CD4-positive, alpha-beta T cell (primary cell): ENCODE results near the gene FMNL3. TPM values are rescaled to one million over a fixed set of nuclear protein-coding genes. Genes with fewer than 3 reads are reported as not detected.

ENCODE experiments used
- ATAC-seq: fragments of 200-7000 bp; cut with Tn5 transposase; one replicate; pipeline ENCODE4 v1.10.0; 2022; ENCODE audit warnings: mild to moderate bottlenecking; ENCODE audit not compliant: poor library complexity
- CTCF ChIA-PET: fragments of 350-600 bp; sonication (Branson Sonifier 250); formaldehyde crosslinking; loops from one replicate; lab custom pipeline; 2021; ENCODE audit warnings: antibody characterized with exemption, inconsistent platforms; lab: Charles Lee
- POLR2A ChIA-PET: fragments of 350-600 bp; sonication (Branson Sonifier 250); formaldehyde crosslinking; loops from one replicate; lab custom pipeline; 2021; ENCODE audit warnings: antibody characterized with exemption, inconsistent platforms; lab: Charles Lee
- DNase-seq, 14 experiments: peaks; one replicate each; pipeline ENCODE4 v3.0.0-alpha.2; 2013 to 2020; ENCODE audit warnings: mixed read lengths in 2 of 14
- H3K27ac ChIP-seq, 2 donors: one replicate each; pipeline versions ENCODE4 v1.5.1 to v1.7.0; 2013; ENCODE audit warnings: low read length in 2 of 2, low read depth in 1 of 2, mild to moderate bottlenecking in 1 of 2
- H3K27me3 ChIP-seq, 2 experiments: 1 replicate in 1 of 2; 2 replicates in 1 of 2; pipeline versions ENCODE4 v1.6.1 to v1.7.0; 2013; ENCODE audit warnings: low read length in 2 of 2, control low read depth in 1 of 2, mild to moderate bottlenecking in 1 of 2, moderate library complexity in 1 of 2; ENCODE audit not compliant: insufficient read depth in 2 of 2, control insufficient read depth in 1 of 2
- H3K36me3 ChIP-seq: one replicate; pipeline ENCODE4 v1.6.1; 2013; ENCODE audit warnings: low read length, control low read depth; ENCODE audit not compliant: insufficient read depth
- H3K4me1 ChIP-seq: one replicate; pipeline ENCODE4 v1.6.1; 2013; ENCODE audit warnings: low read length, control low read depth; ENCODE audit not compliant: insufficient read depth
- H3K4me3 ChIP-seq: one replicate; pipeline ENCODE4 v1.5.1; 2013; ENCODE audit warnings: mild to moderate bottlenecking, low read length, moderate library complexity
- H3K9me3 ChIP-seq, 2 experiments: 1 replicate in 1 of 2; 2 replicates in 1 of 2; pipeline versions ENCODE4 v1.6.1 to v1.7.0; 2013; ENCODE audit warnings: low read length in 2 of 2, mild to moderate bottlenecking in 2 of 2, control low read depth in 1 of 2, moderate library complexity in 1 of 2; ENCODE audit not compliant: control insufficient read depth in 1 of 2, insufficient read depth in 1 of 2
- H3K27ac Mint-ChIP-seq: one replicate; pipeline ENCODE4 v1.8.0; 2020; ENCODE audit warnings: mixed read lengths
- H3K27me3 Mint-ChIP-seq: one replicate; pipeline ENCODE4 v1.8.0; 2021; ENCODE audit warnings: mixed read lengths
- H3K36me3 Mint-ChIP-seq: one replicate; pipeline ENCODE4 v1.8.0; 2021; ENCODE audit warnings: low read depth, mixed read lengths
- H3K4me1 Mint-ChIP-seq: one replicate; pipeline ENCODE4 v1.8.0; 2021; ENCODE audit warnings: low read depth, mixed read lengths
- H3K4me3 Mint-ChIP-seq: one replicate; pipeline ENCODE4 v1.8.0; 2020; ENCODE audit warnings: mild to moderate bottlenecking, mixed read lengths
- H3K9me3 Mint-ChIP-seq: one replicate; pipeline ENCODE4 v1.8.0; 2020; ENCODE audit warnings: mixed read lengths
- intact Hi-C, 2 experiments: fragments of 100-400 bp; cut with DNase I in 1 of 2; cut with micrococcal nuclease in 1 of 2; formaldehyde crosslinking; loops; one replicate each; pipeline versions ENCODE4 v1.15.1 to v1.9.0; 2023 to 2025; cut with DNase I, micrococcal nuclease
- total RNA-seq, 174 experiments: library from RNA in 2 of 174; stranded (reverse) in 2 of 174; gene quantifications; one replicate each; pipeline ENCODE4 v1.2.3 and lab custom pipeline; 2021 to 2026
- TF ChIP-seq, protein P1 (sequence below): fragments of 200-600 bp; IDR thresholded peaks from one replicate; pipeline ENCODE4 v1.8.0; 2022; ENCODE audit warnings: antibody characterized with exemption, mild to moderate bottlenecking

Gene FMNL3
- total RNA-seq, 2 experiments from 2014 or later: 33.3 to 34.8 TPM

DNA sequence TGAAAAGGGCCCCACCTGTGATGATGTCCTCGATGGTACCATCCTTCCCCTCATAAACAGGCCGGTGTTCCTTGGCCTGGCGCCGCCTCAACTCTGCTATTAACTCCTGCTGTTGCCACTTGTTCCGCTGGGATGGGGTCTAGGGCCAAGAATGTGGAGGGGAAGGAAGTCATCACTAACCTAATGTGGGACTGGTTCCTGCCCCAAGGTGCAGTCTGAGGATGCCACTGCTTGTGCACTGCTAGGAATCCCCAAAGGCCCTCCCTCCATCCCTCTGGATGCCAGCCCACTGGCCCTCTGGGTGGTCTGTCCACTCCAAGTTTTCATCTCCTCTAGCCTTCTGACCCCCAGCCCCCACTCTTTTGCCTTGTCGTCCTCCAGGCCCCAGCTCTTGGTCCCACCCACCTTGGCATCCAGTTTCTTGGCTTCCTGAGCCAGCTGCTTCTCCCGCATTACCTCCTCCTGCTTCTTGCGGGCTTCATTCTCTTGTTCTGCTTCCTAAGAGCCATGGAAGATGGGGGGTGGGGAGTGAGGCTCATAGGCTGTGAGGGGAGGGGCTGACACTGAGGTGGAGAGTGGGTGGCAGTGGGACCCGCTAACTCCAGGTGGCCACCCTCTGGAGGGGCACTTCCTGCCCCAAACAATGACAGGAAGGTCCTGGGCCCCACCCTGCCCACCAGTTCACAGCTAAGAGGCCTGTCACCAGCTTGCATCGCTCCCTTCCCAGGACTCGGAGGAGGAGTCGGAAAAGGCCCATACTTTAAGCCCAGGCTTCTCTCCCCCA is 60.1 kb downstream of the FMNL3 start:
- H3K9me3 ChIP-seq: no peaks in the 10 kb centered on the region
- peaks cover 42% of the 10 kb centered on the region for H3K4me1 Mint-ChIP-seq
- no peak overlapping the region for H3K4me3 Mint-ChIP-seq
- H3K27ac Mint-ChIP-seq: peak overlapping the region; percentile 78
- H3K9me3 Mint-ChIP-seq: no peaks in the 10 kb centered on the region
- H3K4me3 ChIP-seq: no peak overlapping the region
- intact Hi-C loops: loop anchor here in 1 of 2 experiments (5.0 kb wide), 1 partner anchor 190 kb away; no protein-coding TSS in a partner anchor
- no peak for ATAC-seq
- TF ChIP-seq, protein P1, sequence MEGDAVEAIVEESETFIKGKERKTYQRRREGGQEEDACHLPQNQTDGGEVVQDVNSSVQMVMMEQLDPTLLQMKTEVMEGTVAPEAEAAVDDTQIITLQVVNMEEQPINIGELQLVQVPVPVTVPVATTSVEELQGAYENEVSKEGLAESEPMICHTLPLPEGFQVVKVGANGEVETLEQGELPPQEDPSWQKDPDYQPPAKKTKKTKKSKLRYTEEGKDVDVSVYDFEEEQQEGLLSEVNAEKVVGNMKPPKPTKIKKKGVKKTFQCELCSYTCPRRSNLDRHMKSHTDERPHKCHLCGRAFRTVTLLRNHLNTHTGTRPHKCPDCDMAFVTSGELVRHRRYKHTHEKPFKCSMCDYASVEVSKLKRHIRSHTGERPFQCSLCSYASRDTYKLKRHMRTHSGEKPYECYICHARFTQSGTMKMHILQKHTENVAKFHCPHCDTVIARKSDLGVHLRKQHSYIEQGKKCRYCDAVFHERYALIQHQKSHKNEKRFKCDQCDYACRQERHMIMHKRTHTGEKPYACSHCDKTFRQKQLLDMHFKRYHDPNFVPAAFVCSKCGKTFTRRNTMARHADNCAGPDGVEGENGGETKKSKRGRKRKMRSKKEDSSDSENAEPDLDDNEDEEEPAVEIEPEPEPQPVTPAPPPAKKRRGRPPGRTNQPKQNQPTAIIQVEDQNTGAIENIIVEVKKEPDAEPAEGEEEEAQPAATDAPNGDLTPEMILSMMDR: no peak
- H3K4me1 ChIP-seq: peaks cover 31% of the 10 kb centered on the region
- no peaks in the 10 kb centered on the region for H3K27me3 ChIP-seq
- no peaks in the 10 kb centered on the region for H3K27me3 Mint-ChIP-seq
- peaks cover 57% of the 10 kb centered on the region for H3K36me3 ChIP-seq
- CTCF ChIA-PET: interaction anchor here (0.8 to 2.0 kb wide), 5 partner anchors 10 to 94 kb away, joined by 3 to 6 read pairs (median 5); partner anchors contain the start of gene TMBIM6
- no peak for DNase-seq
- no peak overlapping the region for H3K27ac ChIP-seq
- H3K36me3 Mint-ChIP-seq: peaks cover 80% of the 10 kb centered on the region
- POLR2A ChIA-PET: interaction anchor here (0.7 to 5.3 kb wide), 5 partner anchors 10 to 94 kb away, joined by 3 to 36 read pairs (median 11); partner anchors contain the start of genes FMNL3 and TMBIM6

DNA sequence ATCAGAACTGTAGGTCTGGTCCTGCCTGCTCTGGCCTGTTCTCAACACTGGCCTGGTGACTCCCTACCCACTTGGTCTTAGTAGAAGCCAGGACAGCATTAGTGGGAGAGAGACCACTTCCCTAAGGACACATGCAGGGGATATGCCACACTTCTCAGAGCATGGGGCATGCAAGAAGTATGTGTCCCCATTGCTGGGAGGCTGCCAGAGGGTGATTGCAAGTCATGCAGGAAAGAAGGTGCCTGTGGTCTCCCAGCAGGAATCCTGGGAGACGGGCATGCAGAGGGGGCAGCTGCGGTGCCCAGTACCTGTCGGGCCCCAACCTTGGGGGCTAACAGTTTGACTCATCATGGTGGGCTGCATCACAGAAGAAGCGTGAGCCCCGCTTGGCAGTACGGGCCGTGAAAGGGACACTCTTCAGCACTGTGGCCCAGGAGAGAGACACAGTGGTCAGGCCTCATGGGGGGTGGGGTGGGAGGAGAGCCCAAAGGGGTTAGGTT is 60.8 kb downstream of the FMNL3 start:
- Histone ChIP-seq H3K9me3 (no peaks in the 10 kb centered on the region), H3K27me3 (no peaks in the 10 kb centered on the region), H3K27ac (no peak overlapping the region), H3K4me1 (peaks cover 31% of the 10 kb centered on the region), H3K4me3 (no peak overlapping the region), H3K36me3 (peaks cover 52% of the 10 kb centered on the region)
- peak overlapping the region; percentile 78 for H3K27ac Mint-ChIP-seq
- H3K36me3 Mint-ChIP-seq: peaks cover 73% of the 10 kb centered on the region
- DNase-seq (no peak), ATAC-seq (no peak)
- no peaks in the 10 kb centered on the region for H3K27me3 Mint-ChIP-seq
- no peak overlapping the region for H3K4me3 Mint-ChIP-seq
- peaks cover 42% of the 10 kb centered on the region for H3K4me1 Mint-ChIP-seq
- TF ChIP-seq, protein P1: no peak
- POLR2A ChIA-PET: interaction anchor here (5.3 kb wide), 1 partner anchor 16 kb away, joined by 36 read pairs; no protein-coding TSS in a partner anchor
- CTCF ChIA-PET: interaction anchor here (2.0 to 3.6 kb wide), 2 partner anchors 49 to 59 kb away, joined by 5 to 56 read pairs; partner anchors contain the start of gene FMNL3
- no peaks in the 10 kb centered on the region for H3K9me3 Mint-ChIP-seq
- intact Hi-C loops: loop anchor here in 1 of 2 experiments (5.0 kb wide), 1 partner anchor 191 kb away; no protein-coding TSS in a partner anchor

DNA sequence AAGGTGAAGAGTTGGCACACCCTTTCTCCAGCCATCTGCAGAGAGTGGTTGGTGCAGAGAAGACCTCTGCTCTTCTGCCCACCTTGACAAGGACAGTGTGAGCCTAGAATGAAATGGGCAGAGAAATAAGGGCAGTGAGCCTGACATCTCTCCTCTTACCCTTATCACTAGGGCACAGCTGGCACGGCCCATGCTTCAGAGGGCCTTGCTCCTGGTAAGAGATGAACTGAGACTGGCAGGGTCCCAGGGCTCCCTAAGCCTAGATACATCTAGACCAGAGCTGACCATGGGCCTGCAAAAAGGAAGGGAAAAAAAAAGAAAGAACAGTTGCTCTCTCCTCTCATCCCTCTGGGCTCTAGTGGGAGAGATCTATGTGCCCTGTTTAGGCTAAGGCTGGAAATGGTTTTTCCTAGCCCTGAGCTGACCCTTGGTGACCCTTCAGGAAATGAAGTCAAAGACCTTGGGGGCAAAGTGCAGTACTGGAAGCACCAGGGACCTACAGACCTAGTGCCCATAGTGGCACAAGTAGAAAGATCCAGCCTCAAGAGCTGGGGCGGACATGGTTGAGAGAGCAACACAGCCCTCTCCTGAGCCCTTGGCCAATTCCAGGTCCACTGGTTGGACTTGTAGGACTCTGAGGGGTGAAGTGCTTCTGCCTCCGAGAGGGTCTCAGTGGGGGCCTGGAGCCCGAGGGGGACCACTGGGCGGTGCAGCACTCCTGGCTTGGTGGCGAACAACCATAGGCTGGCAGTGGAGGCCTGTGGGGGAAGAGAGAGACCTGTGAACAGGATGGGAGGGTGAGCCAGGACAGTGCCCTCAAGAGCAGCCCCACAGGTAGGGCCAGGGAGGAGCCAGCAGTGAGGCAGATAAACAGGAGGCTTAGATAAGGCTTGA is 61.8 kb downstream of the FMNL3 start:
- no peak overlapping the region for H3K4me3 Mint-ChIP-seq

More for the DNA sequence above, 61.8 kb downstream of the FMNL3 start:
- ATAC-seq (no peak), DNase-seq (no peak)
- TF ChIP-seq, protein P1: no peak
- Histone ChIP-seq H3K27ac (peak overlapping the region; percentile 17 to 18), H3K27me3 (no peaks in the 10 kb centered on the region), H3K9me3 (no peaks in the 10 kb centered on the region), H3K36me3 (peaks cover 47% of the 10 kb centered on the region), H3K4me1 (peaks cover 31% of the 10 kb centered on the region), H3K4me3 (no peak overlapping the region)
- Mint-ChIP-seq H3K36me3 (peaks cover 63% of the 10 kb centered on the region), H3K27ac (peak overlapping the region; percentile 78), H3K9me3 (no peaks in the 10 kb centered on the region), H3K27me3 (no peaks in the 10 kb centered on the region), H3K4me1 (peaks cover 42% of the 10 kb centered on the region)
- ChIA-PET POLR2A (interaction anchor here (0.7 to 5.3 kb wide), 6 partner anchors 17 to 514 kb away, joined by 3 to 36 read pairs (median 4); partner anchors contain the start of genes FMNL3 and NCKAP5L), CTCF (interaction anchor here (0.5 to 3.6 kb wide), 13 partner anchors 9 to 232 kb away, joined by 3 to 56 read pairs (median 5); partner anchors contain the start of genes FMNL3 and TMBIM6)
- intact Hi-C loops: loop anchor here (2.0 to 5.0 kb wide), 4 partner anchors 17 to 192 kb away; no protein-coding TSS in a partner anchor
